ENCODE data around the gene ZNF687.

- TF ChIP-seq HDGF (IDR thresholded peaks at IDR 0.05; ENCODE audit: borderline replicate concordance) (no peak), ARNT (IDR thresholded peaks at IDR 0.05) (no peak), FOXM1 (IDR thresholded peaks at IDR 0.05; ENCODE audit: borderline replicate concordance) (no peak), BHLHE40 (IDR thresholded peaks at IDR 0.05; ENCODE audit: borderline replicate concordance) (no peak), ELF4 (IDR thresholded peaks at IDR 0.05) (no peak), FOXK2 (IDR thresholded peaks at IDR 0.05) (no peak)
These were observed 7.2 kb downstream of the ZNF687 start for GRCh38 chr1:151289080-151289935.

Measured in HEK293T (cell line).